OCI-LY7 (cell line): Measurements from ENCODE around the gene ANKS4B.

Experiments
- EZH2phosphoT487 ChIP-seq: fragments of 200-600 bp; sonication (generic); IDR thresholded peaks from 2 replicates; pipeline ENCODE4 v1.6.1; 2018; ENCODE audit warnings: low read depth, borderline replicate concordance, mild to moderate bottlenecking, mixed run types, antibody characterized with exemption, low read length, moderate library complexity, mixed read lengths
- TF ChIP-seq, protein P1 (sequence below): fragments of 200-600 bp; sonication (generic); conservative IDR thresholded peaks from 2 replicates; pipeline ENCODE4 v1.5.1; 2014; ENCODE audit warnings: mild to moderate bottlenecking, antibody characterized with exemption, low read length, moderate library complexity, mixed read lengths

DNA sequence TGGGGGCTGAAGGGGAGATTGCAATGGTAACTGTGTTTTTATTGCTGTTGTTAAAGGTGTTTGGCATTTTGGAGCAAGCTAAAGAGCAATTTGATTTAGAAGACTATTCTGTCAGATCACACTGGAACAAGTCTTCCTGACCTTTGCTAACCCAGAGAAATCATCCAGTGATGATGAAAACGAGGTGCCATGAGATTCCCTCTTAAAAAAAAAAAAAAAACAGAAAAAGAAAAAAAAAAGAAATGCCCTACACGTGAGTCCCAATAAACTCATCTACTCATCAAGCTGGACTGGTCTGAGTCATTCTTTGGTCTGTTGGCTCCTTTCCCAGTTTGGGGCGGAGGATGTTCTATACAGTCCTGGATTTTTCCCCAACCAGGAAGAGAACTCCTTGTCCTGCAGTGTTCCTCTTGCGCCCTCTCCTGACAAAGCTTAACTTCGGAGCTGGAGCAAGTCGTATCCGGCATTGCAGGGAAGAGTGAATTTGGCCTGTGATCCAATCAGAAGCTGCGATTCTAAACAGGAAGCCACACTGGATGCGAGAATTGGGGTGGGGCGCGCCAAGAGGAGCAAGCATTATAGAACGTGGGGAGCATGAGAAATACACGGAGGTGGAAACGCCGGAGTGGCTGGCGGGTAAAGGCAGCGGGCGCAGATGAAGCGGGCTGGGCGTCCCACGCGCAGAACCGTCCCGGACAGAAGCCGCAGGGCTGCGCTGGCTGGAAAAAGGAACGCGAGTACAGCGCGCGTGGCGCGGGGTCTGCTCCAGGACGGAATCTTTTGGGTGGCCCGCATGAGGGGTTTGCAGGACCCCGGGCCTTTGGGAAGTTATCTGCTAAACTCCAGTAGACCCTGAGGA is 67.0 kb downstream of the ANKS4B start:
- TF ChIP-seq, protein P1, sequence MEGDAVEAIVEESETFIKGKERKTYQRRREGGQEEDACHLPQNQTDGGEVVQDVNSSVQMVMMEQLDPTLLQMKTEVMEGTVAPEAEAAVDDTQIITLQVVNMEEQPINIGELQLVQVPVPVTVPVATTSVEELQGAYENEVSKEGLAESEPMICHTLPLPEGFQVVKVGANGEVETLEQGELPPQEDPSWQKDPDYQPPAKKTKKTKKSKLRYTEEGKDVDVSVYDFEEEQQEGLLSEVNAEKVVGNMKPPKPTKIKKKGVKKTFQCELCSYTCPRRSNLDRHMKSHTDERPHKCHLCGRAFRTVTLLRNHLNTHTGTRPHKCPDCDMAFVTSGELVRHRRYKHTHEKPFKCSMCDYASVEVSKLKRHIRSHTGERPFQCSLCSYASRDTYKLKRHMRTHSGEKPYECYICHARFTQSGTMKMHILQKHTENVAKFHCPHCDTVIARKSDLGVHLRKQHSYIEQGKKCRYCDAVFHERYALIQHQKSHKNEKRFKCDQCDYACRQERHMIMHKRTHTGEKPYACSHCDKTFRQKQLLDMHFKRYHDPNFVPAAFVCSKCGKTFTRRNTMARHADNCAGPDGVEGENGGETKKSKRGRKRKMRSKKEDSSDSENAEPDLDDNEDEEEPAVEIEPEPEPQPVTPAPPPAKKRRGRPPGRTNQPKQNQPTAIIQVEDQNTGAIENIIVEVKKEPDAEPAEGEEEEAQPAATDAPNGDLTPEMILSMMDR, result peak; percentile 91
- no peak for TF ChIP-seq EZH2phosphoT487
